GM23338 (cell line): ENCODE results near the gene KIF18A. TPM values are rescaled to one million over a fixed set of nuclear protein-coding genes. Genes with fewer than 3 reads are reported as not detected.

ENCODE experiments used
- ATAC-seq: fragments of 200-7000 bp; cut with Tn5 transposase; 3 replicates; pipeline ENCODE4 v1.9.1; 2020
- DNase-seq: peaks from one replicate; pipeline ENCODE4 v3.0.0-alpha.2; 2015; ENCODE audit warnings: low spot score
- H2AFZ ChIP-seq: fragments of 200-600 bp; sonication (generic); 2 replicates; pipeline ENCODE4 v1.8.0; 2016; ENCODE audit warnings: antibody characterized with exemption, mild to moderate bottlenecking, moderate library complexity
- H3F3A ChIP-seq: fragments of 200-600 bp; sonication (generic); replicated peaks from 2 replicates; pipeline ENCODE4 v1.8.0; 2017; ENCODE audit warnings: antibody characterized with exemption, mixed run types, low read depth
- H3K27ac ChIP-seq: fragments of 200-600 bp; sonication (generic); 2 replicates; pipeline ENCODE4 v1.6.1; 2016; ENCODE audit warnings: low read depth
- H3K27me3 ChIP-seq: fragments of 200-600 bp; sonication (generic); 2 replicates; pipeline ENCODE4 v1.8.0; 2016; ENCODE audit warnings: mild to moderate bottlenecking, mixed run types, moderate library complexity; ENCODE audit not compliant: insufficient read depth
- H3K36me3 ChIP-seq: fragments of 200-600 bp; sonication (generic); 2 replicates; pipeline ENCODE4 v1.8.0; 2016; ENCODE audit warnings: mild to moderate bottlenecking; ENCODE audit not compliant: insufficient read depth
- H3K4me1 ChIP-seq: fragments of 200-600 bp; sonication (generic); 2 replicates; pipeline ENCODE4 v1.8.0; 2016; ENCODE audit warnings: mild to moderate bottlenecking, moderate library complexity; ENCODE audit not compliant: insufficient read depth
- H3K4me2 ChIP-seq: fragments of 200-600 bp; sonication (generic); 2 replicates; pipeline ENCODE4 v1.7.1; 2017; ENCODE audit warnings: mixed run types
- H3K4me3 ChIP-seq: fragments of 200-600 bp; sonication (generic); 2 replicates; pipeline ENCODE4 v1.6.1; 2016; ENCODE audit warnings: mixed run types
- H3K79me2 ChIP-seq: fragments of 200-600 bp; sonication (generic); replicated peaks from 2 replicates; pipeline ENCODE4 v1.8.0; 2017; ENCODE audit warnings: mild to moderate bottlenecking; ENCODE audit not compliant: insufficient read depth
- H3K9me2 ChIP-seq: fragments of 200-600 bp; sonication (generic); 2 replicates; pipeline ENCODE4 v1.8.0; 2017; ENCODE audit not compliant: insufficient read depth
- H4K20me1 ChIP-seq: fragments of 200-600 bp; sonication (generic); replicated peaks from 2 replicates; pipeline ENCODE4 v1.8.0; 2017; ENCODE audit warnings: mild to moderate bottlenecking; ENCODE audit not compliant: insufficient read depth
- H3K27ac Mint-ChIP-seq: 2 replicates; pipeline ENCODE4 v1.8.0; 2020; ENCODE audit warnings: inconsistent platforms, mild to moderate bottlenecking, moderate library complexity, mixed read lengths
- H3K27me3 Mint-ChIP-seq: 3 replicates; pipeline ENCODE4 v1.8.0; 2022; ENCODE audit warnings: low read depth, mild to moderate bottlenecking, moderate library complexity, mixed read lengths, inconsistent platforms; ENCODE audit not compliant: insufficient read depth, poor library complexity
- H3K36me3 Mint-ChIP-seq: 3 replicates; pipeline ENCODE4 v1.8.0; 2021; ENCODE audit warnings: low read depth, mild to moderate bottlenecking, inconsistent platforms, moderate library complexity, mixed read lengths
- H3K4me1 Mint-ChIP-seq: 3 replicates; pipeline ENCODE4 v1.8.0; 2020; ENCODE audit warnings: mild to moderate bottlenecking, inconsistent platforms, mixed read lengths
- H3K4me3 Mint-ChIP-seq: 3 replicates; pipeline ENCODE4 v1.8.0; 2021; ENCODE audit warnings: moderate library complexity, mild to moderate bottlenecking, inconsistent platforms, mixed read lengths
- H3K9me3 Mint-ChIP-seq: 3 replicates; pipeline ENCODE4 v1.8.0; 2020; ENCODE audit warnings: moderate library complexity, mild to moderate bottlenecking, inconsistent platforms, mixed read lengths
- CREB1 ChIP-seq: fragments of 250-450 bp; sonication (Bioruptor Pico); IDR thresholded peaks from 2 replicates; pipeline ENCODE4 v1.5.0; 2020; ENCODE audit warnings: low read depth, mild to moderate bottlenecking, moderate library complexity
- ETS1 ChIP-seq: IDR thresholded peaks from 2 replicates; pipeline ENCODE4 v1.6.1; 2016; ENCODE audit warnings: antibody characterized with exemption
- NANOG ChIP-seq: IDR thresholded peaks from 2 replicates; pipeline ENCODE4 v1.6.1; 2016; ENCODE audit warnings: antibody characterized with exemption, borderline replicate concordance
- POLR2AphosphoS5 ChIP-seq: IDR thresholded peaks from 2 replicates; pipeline ENCODE4 v1.6.1; 2016; ENCODE audit warnings: antibody characterized with exemption, low read depth
- ZNF114 ChIP-seq: fragments of 250-450 bp; sonication (Bioruptor Pico); IDR thresholded peaks from 2 replicates; pipeline ENCODE4 v1.5.0; 2020; ENCODE audit warnings: mild to moderate bottlenecking, moderate library complexity
- ZNF331 ChIP-seq: fragments of 250-450 bp; sonication (Bioruptor Pico); IDR thresholded peaks from 2 replicates; pipeline ENCODE4 v1.5.0; 2020; ENCODE audit warnings: low read depth, mild to moderate bottlenecking, moderate library complexity
- ZNF462 ChIP-seq: fragments of 250-450 bp; sonication (Bioruptor Pico); IDR thresholded peaks from 2 replicates; pipeline ENCODE4 v1.5.0; 2020; ENCODE audit warnings: mild to moderate bottlenecking, moderate library complexity
- polyA plus RNA-seq: library from polyadenylated mRNA; unstranded; fragments of >200 nt; fragmentation: Nextera tagmentation; extraction: Ambion mirVana; gene quantifications from 2 replicates; pipeline ENCODE4 v1.2.1, GENCODE V29; 2016
- total RNA-seq: library from RNA; depleted of rRNA; stranded (reverse); fragments of >200 nt; shearing (Covaris generic); gene quantifications from 2 replicates; pipeline ENCODE4 v1.2.3, GENCODE V29; 2014

KIF18A gene
- total and polyA plus RNA-seq, 2 experiments from 2014 or later = 22.2 to 26.5 TPM

GRCh38 chr11:28026634-28027290 is 81.2 kb downstream of the KIF18A start (continued):
- TF ChIP-seq ZNF462 (CRISPR knock-in tag) = no peak
- TF ChIP-seq CREB1 (CRISPR knock-in tag) = no peak
- no peak for TF ChIP-seq NANOG
- no peak for TF ChIP-seq ETS1
- no peak for TF ChIP-seq ZNF331 (CRISPR knock-in tag)
- TF ChIP-seq ZNF114 (CRISPR knock-in tag) = no peak

- Mint-ChIP-seq H3K36me3 (no peaks in the 10 kb centered on the region; the same call in 2 of the 3 replicates), H3K9me3 (no peaks in the 10 kb centered on the region), H3K27me3 (no peaks in the 10 kb centered on the region), H3K4me3 (no peak overlapping the region), H3K27ac (no peak overlapping the region), H3K4me1 (no peaks in the 10 kb centered on the region)
- DNase-seq = no peak
- no peaks in the 10 kb centered on the region for H3K27me3 ChIP-seq
- no peak overlapping the region for H3K4me3 ChIP-seq
- no peak for ATAC-seq
- H3K9me2 ChIP-seq = no peaks in the 10 kb centered on the region
- H3K4me2 ChIP-seq = no peak overlapping the region
- H3K4me1 ChIP-seq = no peaks in the 10 kb centered on the region
- no peaks in the 10 kb centered on the region for H4K20me1 ChIP-seq
- H2AFZ ChIP-seq = no peak overlapping the region
- no peaks in the 10 kb centered on the region for H3F3A ChIP-seq
- no peaks in the 10 kb centered on the region for H3K79me2 ChIP-seq
- H3K36me3 ChIP-seq = no peaks in the 10 kb centered on the region
- no peak overlapping the region for H3K27ac ChIP-seq
- TF ChIP-seq POLR2AphosphoS5 = no peak
- TF ChIP-seq ZNF114 (CRISPR knock-in tag) = no peak
- TF ChIP-seq ZNF331 (CRISPR knock-in tag) = no peak
These were observed 90.1 kb downstream of the KIF18A start for GRCh38 chr11:28017816-28018215.
